Heart left ventricle (tissue), 13 donors: ENCODE results near the gene GNS.

Experiments
- POLR2A ChIP-seq, 2 donors: fragments of 450-650 bp; IDR thresholded peaks; one replicate each; pipeline ENCODE4 v1.6.1; 2017; ENCODE audit warnings: antibody characterized with exemption in 2 of 2, mild to moderate bottlenecking in 2 of 2, moderate library complexity in 2 of 2
- TF ChIP-seq, protein P1 (sequence below), 12 donors: fragments of 200-600 bp; sonication (generic) in 4 of 12; IDR thresholded peaks; one replicate each; pipeline versions ENCODE4 v1.5.0 to v1.8.0; 2018 to 2022; ENCODE audit warnings: antibody characterized with exemption in 12 of 12, mild to moderate bottlenecking in 5 of 12
- donor health status: ischemic (EF 13 %, LVEDD 7.1; RV severe dilation, severe dysfunction).
- donor health status: DM: no; HTN: yes; CAD: no.
- donor health status: DM: no; HTN: no; CAD: no.
- donor health status: ischemic (EF 25% LVEDD 6.9; RV normal size, moderate dysfunction).
- donor health status: ischemic (EF 25% LVEDD 5.7; RV mildly dilated, moderate dysfunction).
- donor health status: ischemic (EF 35%, LVEDD 5.7; RV mildly dilated, moderate dysfunction).
- donor health status: nonischemic (EF 11% LVEDD 7.7; RV severe dilation, severe dysfunction).
- donor health status: DM: yes; HTN: yes; CAD: no.
- donor health status: PGD.
- donor health status: ischemic (EF 29% LVEDD 5.4; RV normal size, mild dysfunction).
- donor health status: nonischemic (EF 23%, LVEDD 6.1; RV moderate dilation, normal function).

DNA sequence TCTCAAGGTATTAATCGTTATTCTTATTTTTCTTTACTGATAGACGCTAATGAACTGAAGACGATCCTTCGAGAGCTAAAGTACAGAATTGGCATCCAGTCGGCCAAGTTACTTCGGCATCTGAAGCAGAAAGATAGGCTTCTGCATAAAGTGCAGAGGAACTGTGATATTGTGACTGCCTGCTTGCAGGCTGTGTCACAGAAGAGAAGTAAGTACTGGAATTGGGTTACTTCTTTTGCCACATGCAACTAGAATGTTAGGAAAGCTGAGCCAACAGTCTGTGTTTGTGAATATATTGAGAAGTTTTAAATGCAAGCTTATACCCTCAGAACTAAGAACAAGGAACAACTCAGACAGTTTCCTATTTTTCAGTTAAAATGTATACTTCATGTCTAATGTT, 26.6 kb upstream of the GNS start:
- TF ChIP-seq, protein P1, sequence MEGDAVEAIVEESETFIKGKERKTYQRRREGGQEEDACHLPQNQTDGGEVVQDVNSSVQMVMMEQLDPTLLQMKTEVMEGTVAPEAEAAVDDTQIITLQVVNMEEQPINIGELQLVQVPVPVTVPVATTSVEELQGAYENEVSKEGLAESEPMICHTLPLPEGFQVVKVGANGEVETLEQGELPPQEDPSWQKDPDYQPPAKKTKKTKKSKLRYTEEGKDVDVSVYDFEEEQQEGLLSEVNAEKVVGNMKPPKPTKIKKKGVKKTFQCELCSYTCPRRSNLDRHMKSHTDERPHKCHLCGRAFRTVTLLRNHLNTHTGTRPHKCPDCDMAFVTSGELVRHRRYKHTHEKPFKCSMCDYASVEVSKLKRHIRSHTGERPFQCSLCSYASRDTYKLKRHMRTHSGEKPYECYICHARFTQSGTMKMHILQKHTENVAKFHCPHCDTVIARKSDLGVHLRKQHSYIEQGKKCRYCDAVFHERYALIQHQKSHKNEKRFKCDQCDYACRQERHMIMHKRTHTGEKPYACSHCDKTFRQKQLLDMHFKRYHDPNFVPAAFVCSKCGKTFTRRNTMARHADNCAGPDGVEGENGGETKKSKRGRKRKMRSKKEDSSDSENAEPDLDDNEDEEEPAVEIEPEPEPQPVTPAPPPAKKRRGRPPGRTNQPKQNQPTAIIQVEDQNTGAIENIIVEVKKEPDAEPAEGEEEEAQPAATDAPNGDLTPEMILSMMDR (IDR thresholded peaks at IDR 0.05) = no peak
- no peak for TF ChIP-seq POLR2A (IDR thresholded peaks at IDR 0.05)
